ENCODE measurements around the gene DES.

Gene DES

GRCh38 chr2:219410390-219410789 is 7.8 kb upstream of the DES start:
- Histone ChIP-seq H2AFZ (ENCODE audit: low read depth, low read length) (no peak overlapping the region), H3K27ac (ENCODE audit: low read length) (no peak overlapping the region), H3K36me3 (replicated peaks; ENCODE audit: low read depth, low read length) (no peaks in the 10 kb centered on the region), H3K27me3 (ENCODE audit: low read depth, low read length) (no peaks in the 10 kb centered on the region), H3K9me3 (ENCODE audit: insufficient read depth, low read length) (no peaks in the 10 kb centered on the region), H3K4me1 (ENCODE audit: low read length) (no peaks in the 10 kb centered on the region), H3K9ac (ENCODE audit: low read length) (no peak overlapping the region), H3K79me2 (ENCODE audit: low read length) (no peaks in the 10 kb centered on the region), H4K20me1 (ENCODE audit: insufficient read depth, low read length) (no peaks in the 10 kb centered on the region), H3K4me2 (ENCODE audit: low read length) (no peak overlapping the region), H3K4me3 (ENCODE audit: low read length) (no peak overlapping the region)
- TF ChIP-seq EZH2phosphoT487 (IDR thresholded peaks at IDR 0.05; ENCODE audit: low read depth) (no peak), CTCF (IDR thresholded peaks at IDR 0.05; ENCODE audit: low read depth, low read length) (no peak)

GRCh38 chr2:219414857-219415256 is 3.3 kb upstream of the DES start:
- H3K4me2 ChIP-seq (ENCODE audit: low read length) = no peak overlapping the region
- H3K4me3 ChIP-seq (ENCODE audit: low read length) = no peak overlapping the region
- H3K27ac ChIP-seq (ENCODE audit: low read length) = no peak overlapping the region
- H3K79me2 ChIP-seq (ENCODE audit: low read length) = no peaks in the 10 kb centered on the region
- H3K36me3 ChIP-seq (replicated peaks; ENCODE audit: low read depth, low read length) = no peaks in the 10 kb centered on the region
- no peak overlapping the region for H3K9ac ChIP-seq (ENCODE audit: low read length)
- no peaks in the 10 kb centered on the region for H3K9me3 ChIP-seq (ENCODE audit: insufficient read depth, low read length)
- H3K27me3 ChIP-seq (ENCODE audit: low read depth, low read length) = no peaks in the 10 kb centered on the region
- no peaks in the 10 kb centered on the region for H3K4me1 ChIP-seq (ENCODE audit: low read length)
- TF ChIP-seq CTCF (IDR thresholded peaks at IDR 0.05; ENCODE audit: low read depth, low read length) = no peak
- no peak for TF ChIP-seq EZH2phosphoT487 (IDR thresholded peaks at IDR 0.05; ENCODE audit: low read depth)
- H2AFZ ChIP-seq (ENCODE audit: low read depth, low read length) = no peak overlapping the region
- H4K20me1 ChIP-seq (ENCODE audit: insufficient read depth, low read length) = no peaks in the 10 kb centered on the region

- no peak overlapping the region for H3K27ac ChIP-seq (ENCODE audit: low read length)
- H4K20me1 ChIP-seq (ENCODE audit: insufficient read depth, low read length) = no peaks in the 10 kb centered on the region
- no peak overlapping the region for H3K4me3 ChIP-seq (ENCODE audit: low read length)
- no peak overlapping the region for H3K4me2 ChIP-seq (ENCODE audit: low read length)
- TF ChIP-seq EZH2phosphoT487 (IDR thresholded peaks at IDR 0.05; ENCODE audit: low read depth) = no peak
- TF ChIP-seq CTCF (IDR thresholded peaks at IDR 0.05; ENCODE audit: low read depth, low read length) = no peak
- no peak overlapping the region for H2AFZ ChIP-seq (ENCODE audit: low read depth, low read length)
- H3K27me3 ChIP-seq (ENCODE audit: low read depth, low read length) = no peaks in the 10 kb centered on the region
- H3K36me3 ChIP-seq (replicated peaks; ENCODE audit: low read depth, low read length) = no peaks in the 10 kb centered on the region
- H3K79me2 ChIP-seq (ENCODE audit: low read length) = no peaks in the 10 kb centered on the region
- H3K4me1 ChIP-seq (ENCODE audit: low read length) = no peaks in the 10 kb centered on the region
- H3K9me3 ChIP-seq (ENCODE audit: insufficient read depth, low read length) = no peaks in the 10 kb centered on the region
- no peak overlapping the region for H3K9ac ChIP-seq (ENCODE audit: low read length)
Measured at GRCh38 chr2:219415580-219416234, 2.5 kb upstream of the DES start.

GRCh38 chr2:219416235-219416602 is 2.0 kb upstream of the DES start:
- Histone ChIP-seq H3K4me1 (ENCODE audit: low read length) (no peaks in the 10 kb centered on the region), H3K4me2 (ENCODE audit: low read length) (no peak overlapping the region), H3K9me3 (ENCODE audit: insufficient read depth, low read length) (no peaks in the 10 kb centered on the region), H3K36me3 (replicated peaks; ENCODE audit: low read depth, low read length) (no peaks in the 10 kb centered on the region), H3K9ac (ENCODE audit: low read length) (no peak overlapping the region), H3K27me3 (ENCODE audit: low read depth, low read length) (no peaks in the 10 kb centered on the region), H3K79me2 (ENCODE audit: low read length) (no peaks in the 10 kb centered on the region), H3K27ac (ENCODE audit: low read length) (no peak overlapping the region), H4K20me1 (ENCODE audit: insufficient read depth, low read length) (no peaks in the 10 kb centered on the region), H3K4me3 (ENCODE audit: low read length) (no peak overlapping the region), H2AFZ (ENCODE audit: low read depth, low read length) (no peak overlapping the region)
- TF ChIP-seq CTCF (IDR thresholded peaks at IDR 0.05; ENCODE audit: low read depth, low read length) (no peak), EZH2phosphoT487 (IDR thresholded peaks at IDR 0.05; ENCODE audit: low read depth) (no peak)
